ENCODE measurements around the gene ACR. TPM values are rescaled to one million over a fixed set of nuclear protein-coding genes. Genes with fewer than 3 reads are reported as not detected.
A peak's percentile ranks its signal among the peaks of the same experiment; 100 is the strongest.

The ACR gene
- total and polyA plus RNA-seq, 2 of the 13 experiments (the other 11 are each of a cell fraction or from before 2014, with no cell fraction given) = 0.15 TPM; not detected in 1

DNA sequence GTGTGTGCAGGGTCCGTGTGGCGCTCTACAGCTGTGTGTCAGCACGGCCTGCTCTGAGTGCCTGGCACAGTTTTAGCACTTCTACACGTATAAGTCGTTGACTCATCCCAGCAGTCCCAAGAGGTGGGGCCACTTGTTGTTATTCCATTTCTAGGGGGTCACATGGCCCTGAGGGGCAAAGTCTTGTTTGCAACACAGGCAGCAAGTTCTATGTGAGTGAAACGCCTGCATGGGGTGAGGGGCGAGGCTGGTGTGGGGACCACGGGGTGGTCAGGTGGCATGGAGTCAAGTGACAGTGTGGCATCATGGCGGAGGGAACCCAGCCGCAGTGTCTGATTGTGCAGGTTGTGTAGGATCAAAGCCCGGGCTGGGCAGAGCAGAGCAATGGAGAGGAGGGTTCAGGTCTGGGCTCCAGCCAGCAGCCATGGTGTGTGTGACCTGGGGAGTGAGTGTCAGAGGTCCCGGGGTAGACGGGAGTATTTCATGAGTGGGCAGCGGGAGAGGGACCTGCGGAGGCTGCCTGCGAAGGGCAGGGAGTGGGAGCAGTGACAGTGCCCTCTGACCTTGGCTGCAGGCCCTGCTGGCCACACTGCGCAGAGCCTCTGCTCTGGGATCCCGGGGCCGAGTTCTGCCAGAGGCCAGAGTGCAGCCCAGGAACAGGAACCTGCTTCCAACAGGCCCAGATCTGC, 37.5 kb upstream of the ACR start (continued):
- TF ChIP-seq, protein P1, sequence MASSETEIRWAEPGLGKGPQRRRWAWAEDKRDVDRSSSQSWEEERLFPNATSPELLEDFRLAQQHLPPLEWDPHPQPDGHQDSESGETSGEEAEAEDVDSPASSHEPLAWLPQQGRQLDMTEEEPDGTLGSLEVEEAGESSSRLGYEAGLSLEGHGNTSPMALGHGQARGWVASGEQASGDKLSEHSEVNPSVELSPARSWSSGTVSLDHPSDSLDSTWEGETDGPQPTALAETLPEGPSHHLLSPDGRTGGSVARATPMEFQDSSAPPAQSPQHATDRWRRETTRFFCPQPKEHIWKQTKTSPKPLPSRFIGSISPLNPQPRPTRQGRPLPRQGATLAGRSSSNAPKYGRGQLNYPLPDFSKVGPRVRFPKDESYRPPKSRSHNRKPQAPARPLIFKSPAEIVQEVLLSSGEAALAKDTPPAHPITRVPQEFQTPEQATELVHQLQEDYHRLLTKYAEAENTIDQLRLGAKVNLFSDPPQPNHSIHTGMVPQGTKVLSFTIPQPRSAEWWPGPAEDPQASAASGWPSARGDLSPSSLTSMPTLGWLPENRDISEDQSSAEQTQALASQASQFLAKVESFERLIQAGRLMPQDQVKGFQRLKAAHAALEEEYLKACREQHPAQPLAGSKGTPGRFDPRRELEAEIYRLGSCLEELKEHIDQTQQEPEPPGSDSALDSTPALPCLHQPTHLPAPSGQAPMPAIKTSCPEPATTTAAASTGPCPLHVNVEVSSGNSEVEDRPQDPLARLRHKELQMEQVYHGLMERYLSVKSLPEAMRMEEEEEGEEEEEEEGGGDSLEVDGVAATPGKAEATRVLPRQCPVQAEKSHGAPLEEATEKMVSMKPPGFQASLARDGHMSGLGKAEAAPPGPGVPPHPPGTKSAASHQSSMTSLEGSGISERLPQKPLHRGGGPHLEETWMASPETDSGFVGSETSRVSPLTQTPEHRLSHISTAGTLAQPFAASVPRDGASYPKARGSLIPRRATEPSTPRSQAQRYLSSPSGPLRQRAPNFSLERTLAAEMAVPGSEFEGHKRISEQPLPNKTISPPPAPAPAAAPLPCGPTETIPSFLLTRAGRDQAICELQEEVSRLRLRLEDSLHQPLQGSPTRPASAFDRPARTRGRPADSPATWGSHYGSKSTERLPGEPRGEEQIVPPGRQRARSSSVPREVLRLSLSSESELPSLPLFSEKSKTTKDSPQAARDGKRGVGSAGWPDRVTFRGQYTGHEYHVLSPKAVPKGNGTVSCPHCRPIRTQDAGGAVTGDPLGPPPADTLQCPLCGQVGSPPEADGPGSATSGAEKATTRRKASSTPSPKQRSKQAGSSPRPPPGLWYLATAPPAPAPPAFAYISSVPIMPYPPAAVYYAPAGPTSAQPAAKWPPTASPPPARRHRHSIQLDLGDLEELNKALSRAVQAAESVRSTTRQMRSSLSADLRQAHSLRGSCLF (CRISPR knock-in tag; IDR thresholded peaks at IDR 0.05; ENCODE audit: borderline replicate concordance) = no peak
- TF ChIP-seq ZNF543 (CRISPR knock-in tag; IDR thresholded peaks at IDR 0.05) (no peak; the same call in 1 of the 2 replicates), GATAD1 (CRISPR knock-in tag; IDR thresholded peaks at IDR 0.05) (peak; percentile 85), ZNF263 (CRISPR knock-in tag; IDR thresholded peaks at IDR 0.05) (no peak; the same call in 1 of the 2 replicates), ZFP41 (CRISPR knock-in tag; IDR thresholded peaks at IDR 0.05; ENCODE audit: borderline replicate concordance) (peak; percentile 29; the same call in 1 of the 2 replicates), NR2C2 (CRISPR knock-in tag; IDR thresholded peaks at IDR 0.05; ENCODE audit: borderline replicate concordance) (peak; percentile 81), TCF12 (IDR thresholded peaks at IDR 0.05) (no peak), TCF12 (CRISPR knock-in tag; IDR thresholded peaks at IDR 0.05) (peak; percentile 25; the same call in 1 of the 2 replicates), JUN (CRISPR knock-in tag; IDR thresholded peaks at IDR 0.05) (no peak), ZFAT (CRISPR knock-in tag; conservative IDR thresholded peaks at IDR 0.05) (no peak), ZNF777 (CRISPR knock-in tag; IDR thresholded peaks at IDR 0.05) (0 out of 2 replicates have a peak, but pooled peaks have one; percentile 48), SP4 (CRISPR knock-in tag; IDR thresholded peaks at IDR 0.05) (no peak), FOXK2 (IDR thresholded peaks at IDR 0.05) (peak; percentile 97), NR2F1 (CRISPR knock-in tag; IDR thresholded peaks at IDR 0.05) (peak in 1 of 2 experiments; percentile 16; a peak in 1 of 4 replicates), NR1H2 (CRISPR knock-in tag; IDR thresholded peaks at IDR 0.05; ENCODE audit: borderline replicate concordance, low read depth) (no peak), ZNF12 (CRISPR knock-in tag; IDR thresholded peaks at IDR 0.05) (0 out of 2 replicates have a peak, but pooled peaks have one; percentile 12), TBP (CRISPR knock-in tag; IDR thresholded peaks at IDR 0.05) (no peak), ZNF124 (CRISPR knock-in tag; IDR thresholded peaks at IDR 0.05) (peak; percentile 34; the same call in 1 of the 2 replicates), KLF11 (CRISPR knock-in tag; IDR thresholded peaks at IDR 0.05) (no peak; the same call in 1 of the 2 replicates), TBX3 (IDR thresholded peaks at IDR 0.05; ENCODE audit: borderline replicate concordance) (peak; percentile 53; the same call in 1 of the 2 replicates), SAFB2 (CRISPR knock-in tag; IDR thresholded peaks at IDR 0.05; ENCODE audit: borderline replicate concordance, low read depth) (peak; percentile 40), ATF1 (CRISPR knock-in tag; IDR thresholded peaks at IDR 0.05) (no peak)
- TF ChIP-seq, protein P2, sequence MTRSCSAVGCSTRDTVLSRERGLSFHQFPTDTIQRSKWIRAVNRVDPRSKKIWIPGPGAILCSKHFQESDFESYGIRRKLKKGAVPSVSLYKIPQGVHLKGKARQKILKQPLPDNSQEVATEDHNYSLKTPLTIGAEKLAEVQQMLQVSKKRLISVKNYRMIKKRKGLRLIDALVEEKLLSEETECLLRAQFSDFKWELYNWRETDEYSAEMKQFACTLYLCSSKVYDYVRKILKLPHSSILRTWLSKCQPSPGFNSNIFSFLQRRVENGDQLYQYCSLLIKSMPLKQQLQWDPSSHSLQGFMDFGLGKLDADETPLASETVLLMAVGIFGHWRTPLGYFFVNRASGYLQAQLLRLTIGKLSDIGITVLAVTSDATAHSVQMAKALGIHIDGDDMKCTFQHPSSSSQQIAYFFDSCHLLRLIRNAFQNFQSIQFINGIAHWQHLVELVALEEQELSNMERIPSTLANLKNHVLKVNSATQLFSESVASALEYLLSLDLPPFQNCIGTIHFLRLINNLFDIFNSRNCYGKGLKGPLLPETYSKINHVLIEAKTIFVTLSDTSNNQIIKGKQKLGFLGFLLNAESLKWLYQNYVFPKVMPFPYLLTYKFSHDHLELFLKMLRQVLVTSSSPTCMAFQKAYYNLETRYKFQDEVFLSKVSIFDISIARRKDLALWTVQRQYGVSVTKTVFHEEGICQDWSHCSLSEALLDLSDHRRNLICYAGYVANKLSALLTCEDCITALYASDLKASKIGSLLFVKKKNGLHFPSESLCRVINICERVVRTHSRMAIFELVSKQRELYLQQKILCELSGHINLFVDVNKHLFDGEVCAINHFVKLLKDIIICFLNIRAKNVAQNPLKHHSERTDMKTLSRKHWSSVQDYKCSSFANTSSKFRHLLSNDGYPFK (CRISPR knock-in tag; IDR thresholded peaks at IDR 0.05; ENCODE audit: borderline replicate concordance) = peak; percentile 83; the same call in 1 of the 2 replicates

Data from HepG2 (cell line).